GM18858 (cell line): ENCODE data around the gene PALLD.
"Not testable (repeated sequence)": the region's sequence is repeated elsewhere in the genome, so short reads cannot be mapped to it uniquely, and the experiment has no call there.

Experiments
- ATAC-seq: cut with Tn5 transposase; IDR thresholded peaks from one replicate; pipeline ENCODE4 v1.9.1; 2021; ENCODE audit not compliant: unreplicated experiment

PALLD gene

GRCh38 chr4:168696280-168696679 lies 199.4 kb downstream of the PALLD start:
- ATAC-seq: no peak

- ATAC-seq: no peak
Measured at GRCh38 chr4:168696826-168697225, 200.0 kb downstream of the PALLD start.

- no peak for ATAC-seq
Measured at GRCh38 chr4:168699224-168699878, 202.5 kb downstream of the PALLD start.

- no peak for ATAC-seq
Measured at GRCh38 chr4:168701061-168701460, 204.2 kb downstream of the PALLD start.

GRCh38 chr4:168702581-168703087 lies 205.8 kb downstream of the PALLD start:
- ATAC-seq: not testable (repeated sequence)

- ATAC-seq: no peak
Measured at GRCh38 chr4:168705121-168705520, 208.3 kb downstream of the PALLD start.

- ATAC-seq: no peak
Measured at GRCh38 chr4:168707205-168707604, 210.4 kb downstream of the PALLD start.

GRCh38 chr4:168708108-168708507 lies 211.3 kb downstream of the PALLD start:
- ATAC-seq: no peak

GRCh38 chr4:168710353-168710946 lies 213.6 kb downstream of the PALLD start:
- no peak for ATAC-seq

GRCh38 chr4:168711197-168712140 lies 214.6 kb downstream of the PALLD start:
- ATAC-seq: no peak

- no peak for ATAC-seq
Measured at GRCh38 chr4:168712316-168712890, 215.6 kb downstream of the PALLD start.

- no peak for ATAC-seq
Measured at GRCh38 chr4:168713253-168713652, 216.4 kb downstream of the PALLD start.

- ATAC-seq: no peak
Measured at GRCh38 chr4:168715896-168716295, 219.0 kb downstream of the PALLD start.

- no peak for ATAC-seq
Measured at GRCh38 chr4:168716406-168717129, 219.7 kb downstream of the PALLD start.

GRCh38 chr4:168717847-168718246 lies 221.0 kb downstream of the PALLD start:
- ATAC-seq: no peak

- ATAC-seq: no peak
Measured at GRCh38 chr4:168719725-168720124, 222.9 kb downstream of the PALLD start.

GRCh38 chr4:168720396-168720900 lies 223.6 kb downstream of the PALLD start:
- no peak for ATAC-seq

GRCh38 chr4:168722391-168722790 lies 225.5 kb downstream of the PALLD start:
- no peak for ATAC-seq

- no peak for ATAC-seq
Measured at GRCh38 chr4:168723020-168723419, 226.2 kb downstream of the PALLD start.

GRCh38 chr4:168723569-168723968 lies 226.7 kb downstream of the PALLD start:
- no peak for ATAC-seq
